GM23338 (cell line): ENCODE data around the gene ETNPPL. TPM values are rescaled to one million over a fixed set of nuclear protein-coding genes. Genes with fewer than 3 reads are reported as not detected.
A peak's percentile ranks its signal among the peaks of the same experiment; 100 is the strongest.

Experiments used
- ATAC-seq: fragments of 200-7000 bp; cut with Tn5 transposase; 3 replicates; pipeline ENCODE4 v1.9.1; 2020
- DNase-seq: peaks from one replicate; pipeline ENCODE4 v3.0.0-alpha.2; 2015; ENCODE audit warnings: low spot score
- H2AFZ ChIP-seq: fragments of 200-600 bp; sonication (generic); 2 replicates; pipeline ENCODE4 v1.8.0; 2016; ENCODE audit warnings: antibody characterized with exemption, mild to moderate bottlenecking, moderate library complexity
- H3F3A ChIP-seq: fragments of 200-600 bp; sonication (generic); replicated peaks from 2 replicates; pipeline ENCODE4 v1.8.0; 2017; ENCODE audit warnings: antibody characterized with exemption, mixed run types, low read depth
- H3K27ac ChIP-seq: fragments of 200-600 bp; sonication (generic); 2 replicates; pipeline ENCODE4 v1.6.1; 2016; ENCODE audit warnings: low read depth
- H3K27me3 ChIP-seq: fragments of 200-600 bp; sonication (generic); 2 replicates; pipeline ENCODE4 v1.8.0; 2016; ENCODE audit warnings: mild to moderate bottlenecking, mixed run types, moderate library complexity; ENCODE audit not compliant: insufficient read depth
- H3K36me3 ChIP-seq: fragments of 200-600 bp; sonication (generic); 2 replicates; pipeline ENCODE4 v1.8.0; 2016; ENCODE audit warnings: mild to moderate bottlenecking; ENCODE audit not compliant: insufficient read depth
- H3K4me1 ChIP-seq: fragments of 200-600 bp; sonication (generic); 2 replicates; pipeline ENCODE4 v1.8.0; 2016; ENCODE audit warnings: mild to moderate bottlenecking, moderate library complexity; ENCODE audit not compliant: insufficient read depth
- H3K4me2 ChIP-seq: fragments of 200-600 bp; sonication (generic); 2 replicates; pipeline ENCODE4 v1.7.1; 2017; ENCODE audit warnings: mixed run types
- H3K4me3 ChIP-seq: fragments of 200-600 bp; sonication (generic); 2 replicates; pipeline ENCODE4 v1.6.1; 2016; ENCODE audit warnings: mixed run types
- H3K79me2 ChIP-seq: fragments of 200-600 bp; sonication (generic); replicated peaks from 2 replicates; pipeline ENCODE4 v1.8.0; 2017; ENCODE audit warnings: mild to moderate bottlenecking; ENCODE audit not compliant: insufficient read depth
- H3K9me2 ChIP-seq: fragments of 200-600 bp; sonication (generic); 2 replicates; pipeline ENCODE4 v1.8.0; 2017; ENCODE audit not compliant: insufficient read depth
- H4K20me1 ChIP-seq: fragments of 200-600 bp; sonication (generic); replicated peaks from 2 replicates; pipeline ENCODE4 v1.8.0; 2017; ENCODE audit warnings: mild to moderate bottlenecking; ENCODE audit not compliant: insufficient read depth
- H3K27ac Mint-ChIP-seq: 2 replicates; pipeline ENCODE4 v1.8.0; 2020; ENCODE audit warnings: inconsistent platforms, mild to moderate bottlenecking, moderate library complexity, mixed read lengths
- H3K27me3 Mint-ChIP-seq: 3 replicates; pipeline ENCODE4 v1.8.0; 2022; ENCODE audit warnings: low read depth, mild to moderate bottlenecking, moderate library complexity, mixed read lengths, inconsistent platforms; ENCODE audit not compliant: insufficient read depth, poor library complexity
- H3K36me3 Mint-ChIP-seq: 3 replicates; pipeline ENCODE4 v1.8.0; 2021; ENCODE audit warnings: low read depth, mild to moderate bottlenecking, inconsistent platforms, moderate library complexity, mixed read lengths
- H3K4me1 Mint-ChIP-seq: 3 replicates; pipeline ENCODE4 v1.8.0; 2020; ENCODE audit warnings: mild to moderate bottlenecking, inconsistent platforms, mixed read lengths
- H3K4me3 Mint-ChIP-seq: 3 replicates; pipeline ENCODE4 v1.8.0; 2021; ENCODE audit warnings: moderate library complexity, mild to moderate bottlenecking, inconsistent platforms, mixed read lengths
- H3K9me3 Mint-ChIP-seq: 3 replicates; pipeline ENCODE4 v1.8.0; 2020; ENCODE audit warnings: moderate library complexity, mild to moderate bottlenecking, inconsistent platforms, mixed read lengths
- CREB1 ChIP-seq: fragments of 250-450 bp; sonication (Bioruptor Pico); IDR thresholded peaks from 2 replicates; pipeline ENCODE4 v1.5.0; 2020; ENCODE audit warnings: low read depth, mild to moderate bottlenecking, moderate library complexity
- EZH2 ChIP-seq: fragments of 200-600 bp; sonication (generic); IDR thresholded peaks from one replicate; pipeline ENCODE4 v1.8.0; 2017; ENCODE audit warnings: antibody characterized with exemption, mild to moderate bottlenecking, low read depth; ENCODE audit not compliant: unreplicated experiment
- EZH2phosphoT487 ChIP-seq: fragments of 200-600 bp; sonication (generic); IDR thresholded peaks from one replicate; pipeline ENCODE4 v1.8.1; 2018; ENCODE audit warnings: antibody characterized with exemption; ENCODE audit not compliant: unreplicated experiment
- JUNB ChIP-seq: IDR thresholded peaks from one replicate; pipeline ENCODE4 v1.6.1; 2016; ENCODE audit warnings: antibody characterized with exemption; ENCODE audit not compliant: unreplicated experiment
- NANOG ChIP-seq: IDR thresholded peaks from 2 replicates; pipeline ENCODE4 v1.6.1; 2016; ENCODE audit warnings: antibody characterized with exemption, borderline replicate concordance
- POLR2AphosphoS5 ChIP-seq: IDR thresholded peaks from 2 replicates; pipeline ENCODE4 v1.6.1; 2016; ENCODE audit warnings: antibody characterized with exemption, low read depth
- STAT1 ChIP-seq: IDR thresholded peaks from one replicate; pipeline ENCODE4 v1.6.1; 2016; ENCODE audit warnings: antibody characterized with exemption; ENCODE audit not compliant: unreplicated experiment
- ZNF114 ChIP-seq: fragments of 250-450 bp; sonication (Bioruptor Pico); IDR thresholded peaks from 2 replicates; pipeline ENCODE4 v1.5.0; 2020; ENCODE audit warnings: mild to moderate bottlenecking, moderate library complexity
- ZNF331 ChIP-seq: fragments of 250-450 bp; sonication (Bioruptor Pico); IDR thresholded peaks from 2 replicates; pipeline ENCODE4 v1.5.0; 2020; ENCODE audit warnings: low read depth, mild to moderate bottlenecking, moderate library complexity
- polyA plus RNA-seq: library from polyadenylated mRNA; unstranded; fragments of >200 nt; fragmentation: Nextera tagmentation; extraction: Ambion mirVana; gene quantifications from 2 replicates; pipeline ENCODE4 v1.2.1, GENCODE V29; 2016
- total RNA-seq: library from RNA; depleted of rRNA; stranded (reverse); fragments of >200 nt; shearing (Covaris generic); gene quantifications from 2 replicates; pipeline ENCODE4 v1.2.3, GENCODE V29; 2014
- TF ChIP-seq, protein P1 (sequence below): fragments of 250-450 bp; sonication (Bioruptor Pico); IDR thresholded peaks from 2 replicates; pipeline ENCODE4 v1.5.0; 2020; ENCODE audit warnings: mild to moderate bottlenecking, moderate library complexity
- TF ChIP-seq, protein P2 (sequence below): IDR thresholded peaks from 2 replicates; pipeline ENCODE4 v1.6.1; 2016; ENCODE audit warnings: antibody characterized with exemption
- TF ChIP-seq, protein P3 (sequence below), 2 experiments: fragments of 200-600 bp in 1 of 2; sonication (generic) in 1 of 2; conservative IDR thresholded peaks; 2 replicates each; pipeline versions ENCODE4 v1.5.1 to v1.6.1; 2016 to 2017; ENCODE audit warnings: antibody characterized with exemption in 2 of 2, low read depth in 2 of 2, mild to moderate bottlenecking in 2 of 2, moderate library complexity in 1 of 2
- TF ChIP-seq, protein P4 (sequence below): IDR thresholded peaks from one replicate; pipeline ENCODE4 v1.6.1; 2018; ENCODE audit warnings: antibody characterized with exemption; ENCODE audit not compliant: unreplicated experiment

Gene ETNPPL
- total and polyA plus RNA-seq, 2 experiments from 2014 or later = 1.2 to 1.5 TPM

DNA sequence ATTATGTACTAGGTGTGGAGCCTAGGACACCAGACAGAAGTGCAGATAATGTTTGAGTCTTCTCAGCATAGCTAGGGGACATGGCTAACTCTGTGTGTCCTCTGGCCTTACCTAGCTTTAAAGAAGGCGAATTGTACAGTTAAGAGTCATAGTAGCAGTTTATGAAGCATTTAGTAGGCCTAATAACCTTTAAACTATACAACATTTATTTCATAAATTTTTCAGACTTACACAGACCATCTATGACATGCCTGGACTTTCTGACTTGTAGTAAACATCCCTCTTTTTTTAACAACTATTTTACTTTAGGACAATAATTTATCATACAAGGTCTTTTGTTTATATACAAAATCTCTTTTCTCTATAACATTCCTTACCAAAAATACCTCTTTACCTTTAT, 37.4 kb downstream of the ETNPPL start (continued):
- TF ChIP-seq, protein P1, sequence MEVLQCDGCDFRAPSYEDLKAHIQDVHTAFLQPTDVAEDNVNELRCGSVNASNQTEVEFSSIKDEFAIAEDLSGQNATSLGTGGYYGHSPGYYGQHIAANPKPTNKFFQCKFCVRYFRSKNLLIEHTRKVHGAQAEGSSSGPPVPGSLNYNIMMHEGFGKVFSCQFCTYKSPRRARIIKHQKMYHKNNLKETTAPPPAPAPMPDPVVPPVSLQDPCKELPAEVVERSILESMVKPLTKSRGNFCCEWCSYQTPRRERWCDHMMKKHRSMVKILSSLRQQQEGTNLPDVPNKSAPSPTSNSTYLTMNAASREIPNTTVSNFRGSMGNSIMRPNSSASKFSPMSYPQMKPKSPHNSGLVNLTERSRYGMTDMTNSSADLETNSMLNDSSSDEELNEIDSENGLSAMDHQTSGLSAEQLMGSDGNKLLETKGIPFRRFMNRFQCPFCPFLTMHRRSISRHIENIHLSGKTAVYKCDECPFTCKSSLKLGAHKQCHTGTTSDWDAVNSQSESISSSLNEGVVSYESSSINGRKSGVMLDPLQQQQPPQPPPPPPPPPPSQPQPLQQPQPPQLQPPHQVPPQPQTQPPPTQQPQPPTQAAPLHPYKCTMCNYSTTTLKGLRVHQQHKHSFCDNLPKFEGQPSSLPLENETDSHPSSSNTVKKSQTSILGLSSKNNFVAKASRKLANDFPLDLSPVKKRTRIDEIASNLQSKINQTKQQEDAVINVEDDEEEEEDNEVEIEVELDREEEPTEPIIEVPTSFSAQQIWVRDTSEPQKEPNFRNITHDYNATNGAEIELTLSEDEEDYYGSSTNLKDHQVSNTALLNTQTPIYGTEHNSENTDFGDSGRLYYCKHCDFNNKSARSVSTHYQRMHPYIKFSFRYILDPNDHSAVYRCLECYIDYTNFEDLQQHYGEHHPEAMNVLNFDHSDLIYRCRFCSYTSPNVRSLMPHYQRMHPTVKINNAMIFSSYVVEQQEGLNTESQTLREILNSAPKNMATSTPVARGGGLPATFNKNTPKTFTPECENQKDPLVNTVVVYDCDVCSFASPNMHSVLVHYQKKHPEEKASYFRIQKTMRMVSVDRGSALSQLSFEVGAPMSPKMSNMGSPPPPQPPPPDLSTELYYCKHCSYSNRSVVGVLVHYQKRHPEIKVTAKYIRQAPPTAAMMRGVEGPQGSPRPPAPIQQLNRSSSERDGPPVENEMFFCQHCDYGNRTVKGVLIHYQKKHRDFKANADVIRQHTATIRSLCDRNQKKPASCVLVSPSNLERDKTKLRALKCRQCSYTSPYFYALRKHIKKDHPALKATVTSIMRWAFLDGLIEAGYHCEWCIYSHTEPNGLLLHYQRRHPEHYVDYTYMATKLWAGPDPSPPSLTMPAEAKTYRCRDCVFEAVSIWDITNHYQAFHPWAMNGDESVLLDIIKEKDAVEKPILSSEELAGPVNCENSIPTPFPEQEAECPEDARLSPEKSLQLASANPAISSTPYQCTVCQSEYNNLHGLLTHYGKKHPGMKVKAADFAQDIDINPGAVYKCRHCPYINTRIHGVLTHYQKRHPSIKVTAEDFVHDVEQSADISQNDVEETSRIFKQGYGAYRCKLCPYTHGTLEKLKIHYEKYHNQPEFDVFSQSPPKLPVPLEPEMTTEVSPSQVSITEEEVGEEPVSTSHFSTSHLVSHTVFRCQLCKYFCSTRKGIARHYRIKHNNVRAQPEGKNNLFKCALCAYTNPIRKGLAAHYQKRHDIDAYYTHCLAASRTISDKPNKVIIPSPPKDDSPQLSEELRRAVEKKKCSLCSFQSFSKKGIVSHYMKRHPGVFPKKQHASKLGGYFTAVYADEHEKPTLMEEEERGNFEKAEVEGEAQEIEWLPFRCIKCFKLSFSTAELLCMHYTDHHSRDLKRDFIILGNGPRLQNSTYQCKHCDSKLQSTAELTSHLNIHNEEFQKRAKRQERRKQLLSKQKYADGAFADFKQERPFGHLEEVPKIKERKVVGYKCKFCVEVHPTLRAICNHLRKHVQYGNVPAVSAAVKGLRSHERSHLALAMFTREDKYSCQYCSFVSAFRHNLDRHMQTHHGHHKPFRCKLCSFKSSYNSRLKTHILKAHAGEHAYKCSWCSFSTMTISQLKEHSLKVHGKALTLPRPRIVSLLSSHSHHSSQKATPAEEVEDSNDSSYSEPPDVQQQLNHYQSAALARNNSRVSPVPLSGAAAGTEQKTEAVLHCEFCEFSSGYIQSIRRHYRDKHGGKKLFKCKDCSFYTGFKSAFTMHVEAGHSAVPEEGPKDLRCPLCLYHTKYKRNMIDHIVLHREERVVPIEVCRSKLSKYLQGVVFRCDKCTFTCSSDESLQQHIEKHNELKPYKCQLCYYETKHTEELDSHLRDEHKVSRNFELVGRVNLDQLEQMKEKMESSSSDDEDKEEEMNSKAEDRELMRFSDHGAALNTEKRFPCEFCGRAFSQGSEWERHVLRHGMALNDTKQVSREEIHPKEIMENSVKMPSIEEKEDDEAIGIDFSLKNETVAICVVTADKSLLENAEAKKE (CRISPR knock-in tag) = no peak
- no peak for TF ChIP-seq POLR2AphosphoS5

DNA sequence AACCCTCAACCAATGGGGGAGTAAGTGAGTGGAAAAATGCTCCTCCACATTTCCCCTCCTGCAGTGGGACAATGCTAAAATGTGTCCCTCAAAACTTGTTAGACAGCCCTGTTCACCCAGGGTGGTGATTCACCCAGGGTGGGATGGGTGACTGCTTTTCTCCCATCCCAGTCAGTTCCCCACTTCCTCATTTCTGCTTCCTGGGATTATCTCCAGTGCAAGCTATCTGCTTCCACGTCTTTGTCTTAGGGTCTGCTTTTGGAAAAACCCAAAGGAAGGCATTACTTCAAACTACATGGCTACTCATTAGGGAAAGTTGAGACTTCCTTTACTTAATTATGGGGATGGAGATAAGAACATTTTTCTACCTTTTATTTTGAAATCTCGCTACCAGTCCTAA, 45.5 kb downstream of the ETNPPL start:
- Histone ChIP-seq H3F3A (no peaks in the 10 kb centered on the region), H3K4me2 (no peak overlapping the region), H3K4me3 (no peak overlapping the region), H2AFZ (peak overlapping the region; percentile 63; the same call in 1 of the 2 replicates), H3K27me3 (no peaks in the 10 kb centered on the region), H3K4me1 (peaks cover 10% of the 10 kb centered on the region; the same call in 1 of the 2 replicates), H3K36me3 (no peaks in the 10 kb centered on the region), H3K9me2 (0 out of 2 replicates have a peak, but pooled peaks cover 2% of the 10 kb centered on the region), H4K20me1 (no peaks in the 10 kb centered on the region), H3K79me2 (no peaks in the 10 kb centered on the region), H3K27ac (no peak overlapping the region)
- no peaks in the 10 kb centered on the region; the same call in 2 of the 3 replicates for H3K36me3 Mint-ChIP-seq
- H3K9me3 Mint-ChIP-seq = peaks cover 5% of the 10 kb centered on the region
- ATAC-seq = no peak
- H3K27me3 Mint-ChIP-seq = no peaks in the 10 kb centered on the region
- H3K4me1 Mint-ChIP-seq = peaks cover 18% of the 10 kb centered on the region; the same call in 2 of the 3 replicates
- H3K4me3 Mint-ChIP-seq = no peak overlapping the region
- H3K27ac Mint-ChIP-seq = no peak overlapping the region
- no peak for DNase-seq
- TF ChIP-seq CREB1 (CRISPR knock-in tag) (no peak), POLR2AphosphoS5 (no peak), JUNB (no peak), EZH2 (no peak), ZNF114 (no peak), EZH2phosphoT487 (no peak), ZNF331 (CRISPR knock-in tag) (no peak), STAT1 (no peak), NANOG (no peak)
- TF ChIP-seq, protein P2, sequence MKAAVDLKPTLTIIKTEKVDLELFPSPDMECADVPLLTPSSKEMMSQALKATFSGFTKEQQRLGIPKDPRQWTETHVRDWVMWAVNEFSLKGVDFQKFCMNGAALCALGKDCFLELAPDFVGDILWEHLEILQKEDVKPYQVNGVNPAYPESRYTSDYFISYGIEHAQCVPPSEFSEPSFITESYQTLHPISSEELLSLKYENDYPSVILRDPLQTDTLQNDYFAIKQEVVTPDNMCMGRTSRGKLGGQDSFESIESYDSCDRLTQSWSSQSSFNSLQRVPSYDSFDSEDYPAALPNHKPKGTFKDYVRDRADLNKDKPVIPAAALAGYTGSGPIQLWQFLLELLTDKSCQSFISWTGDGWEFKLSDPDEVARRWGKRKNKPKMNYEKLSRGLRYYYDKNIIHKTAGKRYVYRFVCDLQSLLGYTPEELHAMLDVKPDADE = no peak
- TF ChIP-seq, protein P3, sequence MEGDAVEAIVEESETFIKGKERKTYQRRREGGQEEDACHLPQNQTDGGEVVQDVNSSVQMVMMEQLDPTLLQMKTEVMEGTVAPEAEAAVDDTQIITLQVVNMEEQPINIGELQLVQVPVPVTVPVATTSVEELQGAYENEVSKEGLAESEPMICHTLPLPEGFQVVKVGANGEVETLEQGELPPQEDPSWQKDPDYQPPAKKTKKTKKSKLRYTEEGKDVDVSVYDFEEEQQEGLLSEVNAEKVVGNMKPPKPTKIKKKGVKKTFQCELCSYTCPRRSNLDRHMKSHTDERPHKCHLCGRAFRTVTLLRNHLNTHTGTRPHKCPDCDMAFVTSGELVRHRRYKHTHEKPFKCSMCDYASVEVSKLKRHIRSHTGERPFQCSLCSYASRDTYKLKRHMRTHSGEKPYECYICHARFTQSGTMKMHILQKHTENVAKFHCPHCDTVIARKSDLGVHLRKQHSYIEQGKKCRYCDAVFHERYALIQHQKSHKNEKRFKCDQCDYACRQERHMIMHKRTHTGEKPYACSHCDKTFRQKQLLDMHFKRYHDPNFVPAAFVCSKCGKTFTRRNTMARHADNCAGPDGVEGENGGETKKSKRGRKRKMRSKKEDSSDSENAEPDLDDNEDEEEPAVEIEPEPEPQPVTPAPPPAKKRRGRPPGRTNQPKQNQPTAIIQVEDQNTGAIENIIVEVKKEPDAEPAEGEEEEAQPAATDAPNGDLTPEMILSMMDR (conservative IDR thresholded peaks at IDR 0.05; ENCODE audit: low read depth in 2 of 2) = no peak
- TF ChIP-seq, protein P4, sequence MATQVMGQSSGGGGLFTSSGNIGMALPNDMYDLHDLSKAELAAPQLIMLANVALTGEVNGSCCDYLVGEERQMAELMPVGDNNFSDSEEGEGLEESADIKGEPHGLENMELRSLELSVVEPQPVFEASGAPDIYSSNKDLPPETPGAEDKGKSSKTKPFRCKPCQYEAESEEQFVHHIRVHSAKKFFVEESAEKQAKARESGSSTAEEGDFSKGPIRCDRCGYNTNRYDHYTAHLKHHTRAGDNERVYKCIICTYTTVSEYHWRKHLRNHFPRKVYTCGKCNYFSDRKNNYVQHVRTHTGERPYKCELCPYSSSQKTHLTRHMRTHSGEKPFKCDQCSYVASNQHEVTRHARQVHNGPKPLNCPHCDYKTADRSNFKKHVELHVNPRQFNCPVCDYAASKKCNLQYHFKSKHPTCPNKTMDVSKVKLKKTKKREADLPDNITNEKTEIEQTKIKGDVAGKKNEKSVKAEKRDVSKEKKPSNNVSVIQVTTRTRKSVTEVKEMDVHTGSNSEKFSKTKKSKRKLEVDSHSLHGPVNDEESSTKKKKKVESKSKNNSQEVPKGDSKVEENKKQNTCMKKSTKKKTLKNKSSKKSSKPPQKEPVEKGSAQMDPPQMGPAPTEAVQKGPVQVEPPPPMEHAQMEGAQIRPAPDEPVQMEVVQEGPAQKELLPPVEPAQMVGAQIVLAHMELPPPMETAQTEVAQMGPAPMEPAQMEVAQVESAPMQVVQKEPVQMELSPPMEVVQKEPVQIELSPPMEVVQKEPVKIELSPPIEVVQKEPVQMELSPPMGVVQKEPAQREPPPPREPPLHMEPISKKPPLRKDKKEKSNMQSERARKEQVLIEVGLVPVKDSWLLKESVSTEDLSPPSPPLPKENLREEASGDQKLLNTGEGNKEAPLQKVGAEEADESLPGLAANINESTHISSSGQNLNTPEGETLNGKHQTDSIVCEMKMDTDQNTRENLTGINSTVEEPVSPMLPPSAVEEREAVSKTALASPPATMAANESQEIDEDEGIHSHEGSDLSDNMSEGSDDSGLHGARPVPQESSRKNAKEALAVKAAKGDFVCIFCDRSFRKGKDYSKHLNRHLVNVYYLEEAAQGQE = no peak
